Fibroblast of the aortic adventitia (primary cell): ENCODE results near the gene PARD3B. TPM values are rescaled to one million over a fixed set of nuclear protein-coding genes. Genes with fewer than 3 reads are reported as not detected.

Experiments
- DNase-seq: peaks from one replicate; pipeline ENCODE4 v3.0.0-alpha.2; 2010; ENCODE audit warnings: low read depth
- H3K4me3 ChIP-seq: 2 replicates; pipeline ENCODE4 v1.5.1; 2011; ENCODE audit warnings: low read depth, mild to moderate bottlenecking, control low read depth, low read length, moderate library complexity
- total RNA-seq: library from RNA; depleted of rRNA; stranded (reverse); fragments of >200 nt; gene quantifications from 2 replicates; pipeline ENCODE4 v1.2.3, GENCODE V29; 2012; ENCODE audit warnings: low replicate concordance
- TF ChIP-seq, protein P1 (sequence below): IDR thresholded peaks from 2 replicates; pipeline ENCODE4 v1.5.1; 2011; ENCODE audit warnings: mild to moderate bottlenecking, low read length, control low read depth, inconsistent platforms; ENCODE audit not compliant: insufficient read depth

Gene PARD3B
- total RNA-seq, 1 donor, result 15.9 TPM

DNA sequence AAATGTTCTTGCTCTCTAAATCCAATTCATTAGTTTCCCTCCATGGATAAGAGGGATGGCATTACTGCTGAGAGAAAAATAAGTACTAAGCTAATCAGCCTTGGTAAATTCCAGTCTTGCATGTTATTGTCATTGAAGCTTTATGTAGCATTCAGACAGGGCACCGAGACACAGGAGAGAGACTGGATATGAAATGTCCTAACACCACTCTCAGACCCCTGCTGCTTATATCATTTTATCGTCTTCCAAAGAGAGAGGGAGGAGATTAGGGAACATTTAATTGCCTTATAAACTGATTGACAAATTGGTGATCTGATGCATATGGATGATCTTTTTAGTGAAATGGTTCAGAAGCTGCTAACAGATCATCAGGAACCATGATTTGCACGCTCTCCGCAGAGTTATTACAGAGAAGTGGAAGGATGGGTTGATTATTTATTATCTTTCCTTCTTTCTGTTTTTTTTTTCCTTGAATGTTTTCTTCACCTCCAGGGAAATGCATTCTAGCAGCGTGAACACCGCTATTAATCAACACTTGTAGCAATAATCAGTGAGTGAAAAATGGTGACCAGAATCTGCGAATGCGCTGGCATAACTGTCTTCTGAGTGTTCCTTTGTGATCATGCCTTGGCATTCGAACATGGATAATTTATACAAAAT lies 986.3 kb downstream of the PARD3B start:
- no peak for DNase-seq
- no peak overlapping the region for H3K4me3 ChIP-seq
- TF ChIP-seq, protein P1, sequence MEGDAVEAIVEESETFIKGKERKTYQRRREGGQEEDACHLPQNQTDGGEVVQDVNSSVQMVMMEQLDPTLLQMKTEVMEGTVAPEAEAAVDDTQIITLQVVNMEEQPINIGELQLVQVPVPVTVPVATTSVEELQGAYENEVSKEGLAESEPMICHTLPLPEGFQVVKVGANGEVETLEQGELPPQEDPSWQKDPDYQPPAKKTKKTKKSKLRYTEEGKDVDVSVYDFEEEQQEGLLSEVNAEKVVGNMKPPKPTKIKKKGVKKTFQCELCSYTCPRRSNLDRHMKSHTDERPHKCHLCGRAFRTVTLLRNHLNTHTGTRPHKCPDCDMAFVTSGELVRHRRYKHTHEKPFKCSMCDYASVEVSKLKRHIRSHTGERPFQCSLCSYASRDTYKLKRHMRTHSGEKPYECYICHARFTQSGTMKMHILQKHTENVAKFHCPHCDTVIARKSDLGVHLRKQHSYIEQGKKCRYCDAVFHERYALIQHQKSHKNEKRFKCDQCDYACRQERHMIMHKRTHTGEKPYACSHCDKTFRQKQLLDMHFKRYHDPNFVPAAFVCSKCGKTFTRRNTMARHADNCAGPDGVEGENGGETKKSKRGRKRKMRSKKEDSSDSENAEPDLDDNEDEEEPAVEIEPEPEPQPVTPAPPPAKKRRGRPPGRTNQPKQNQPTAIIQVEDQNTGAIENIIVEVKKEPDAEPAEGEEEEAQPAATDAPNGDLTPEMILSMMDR, result no peak

DNA sequence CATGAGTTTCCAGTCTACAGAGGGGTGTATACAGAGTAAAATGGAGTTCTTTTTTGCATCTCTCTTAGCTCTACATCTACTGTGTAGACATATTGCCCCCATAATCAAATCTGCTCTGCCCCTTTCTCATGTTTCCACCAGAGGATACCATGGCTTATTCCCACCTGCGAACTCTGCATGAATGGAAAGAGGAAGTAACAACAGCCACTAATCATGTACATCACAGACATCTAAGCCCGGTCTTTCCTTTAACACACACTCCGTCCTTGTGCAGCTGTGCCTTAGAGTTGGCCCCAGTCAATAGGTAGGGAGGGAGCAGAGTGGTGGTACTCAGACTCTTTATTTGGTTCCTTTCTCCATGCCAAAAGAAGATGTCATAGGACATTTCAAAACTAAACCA lies 989.7 kb downstream of the PARD3B start:
- no peak overlapping the region for H3K4me3 ChIP-seq
- TF ChIP-seq, protein P1, result no peak
- DNase-seq, result no peak

DNA sequence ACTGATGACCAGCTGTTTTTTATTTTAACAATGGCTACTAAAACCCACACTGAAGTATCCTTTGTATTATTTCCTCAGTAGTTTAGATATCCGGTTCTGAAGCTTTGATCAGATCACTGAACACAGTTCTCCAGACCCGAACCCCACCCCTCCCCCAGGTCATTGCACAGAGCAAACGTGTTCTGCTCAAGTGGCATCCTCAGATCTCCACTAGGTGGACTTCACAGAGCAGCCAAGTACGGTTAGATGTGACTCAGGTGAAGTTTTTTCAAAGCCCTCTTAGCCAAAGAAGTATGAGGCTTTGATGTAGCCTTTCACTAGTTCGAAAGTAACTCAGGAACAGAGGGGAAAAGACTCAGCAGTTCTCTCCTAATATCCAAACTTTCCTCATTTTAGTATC lies 994.3 kb downstream of the PARD3B start:
- no peak for DNase-seq
- TF ChIP-seq, protein P1, result no peak
- no peak overlapping the region for H3K4me3 ChIP-seq

DNA sequence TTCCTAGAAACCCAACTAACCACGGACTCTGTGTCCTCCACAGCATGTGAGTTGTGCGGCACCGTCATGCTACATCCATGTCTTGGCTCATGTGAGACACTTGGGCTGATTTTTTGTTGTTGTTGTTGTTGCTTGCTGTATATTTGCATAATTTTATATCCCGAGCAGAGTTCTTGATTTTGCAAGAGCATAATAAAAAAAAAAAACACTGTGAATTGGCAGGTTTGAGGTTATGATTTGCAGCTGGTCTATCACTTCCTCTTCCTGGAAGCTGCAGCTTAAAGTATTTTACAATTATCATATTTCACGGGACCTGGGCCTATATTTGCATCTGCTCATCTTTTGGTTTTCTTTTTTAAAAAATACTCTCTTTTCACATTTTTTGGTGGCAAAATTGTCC lies 994.8 kb downstream of the PARD3B start:
- no peak for DNase-seq
- no peak overlapping the region for H3K4me3 ChIP-seq
- TF ChIP-seq, protein P1, result no peak

DNA sequence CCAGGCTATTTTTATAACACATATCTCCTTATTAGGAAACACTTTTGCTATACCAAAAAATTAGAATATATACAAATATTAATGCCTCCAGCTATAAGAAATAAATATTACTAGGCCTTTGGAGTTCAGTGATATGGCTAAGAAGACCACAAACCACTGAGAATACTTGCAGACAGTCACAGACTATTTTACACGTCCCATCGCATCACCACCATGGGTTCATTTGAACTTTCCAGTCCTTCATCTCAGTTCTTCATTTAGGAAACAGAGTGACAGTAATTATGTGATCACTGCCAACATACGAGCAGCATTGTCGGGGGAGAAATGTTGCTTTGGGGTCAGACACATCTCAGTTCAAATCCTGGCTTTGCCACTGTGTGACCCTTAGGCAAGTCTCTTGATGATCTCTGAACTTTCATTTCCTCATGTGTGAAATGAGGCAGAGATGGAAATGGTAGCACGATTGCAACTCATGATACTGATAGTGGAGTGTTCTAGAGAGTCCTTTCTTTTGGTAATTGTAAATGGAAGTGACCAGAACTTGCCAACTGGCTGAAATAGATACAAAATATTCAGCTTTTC lies 998.1 kb downstream of the PARD3B start:
- DNase-seq, result no peak
- TF ChIP-seq, protein P1, result no peak
- no peak overlapping the region for H3K4me3 ChIP-seq

DNA sequence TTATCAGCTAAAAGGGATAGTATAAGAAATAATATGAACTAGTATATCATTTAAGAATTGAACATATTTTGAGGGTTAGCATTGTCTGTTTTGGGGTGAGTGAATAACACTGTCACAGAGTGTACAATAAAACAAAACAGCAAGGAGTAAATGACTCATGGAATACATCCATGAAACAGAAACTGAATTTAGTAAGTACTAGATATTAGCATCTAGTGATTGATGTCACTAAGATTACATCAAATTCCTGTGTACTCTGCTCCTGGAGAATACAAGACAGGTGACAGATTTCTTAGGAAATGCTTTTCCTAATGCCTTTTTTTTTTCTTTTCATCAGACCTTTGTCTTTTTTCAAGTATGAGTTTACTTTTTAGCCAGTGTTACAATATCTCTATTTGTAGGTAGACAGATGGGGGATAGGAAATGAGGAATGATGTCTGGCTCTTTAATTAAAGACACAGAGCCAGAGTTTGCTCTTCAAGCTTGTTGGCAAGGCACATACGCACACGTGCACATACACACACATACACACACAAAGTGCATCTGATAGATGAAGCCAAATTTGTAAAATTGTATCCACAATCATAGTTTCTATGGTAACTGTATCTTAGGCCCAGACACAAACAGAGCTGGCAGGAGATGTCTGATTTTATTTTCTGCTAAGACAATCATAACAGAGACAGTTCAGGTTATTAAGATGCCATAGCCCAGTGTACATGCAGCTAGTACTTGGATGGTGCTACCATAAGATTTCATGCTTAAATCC lies 998.8 kb downstream of the PARD3B start:
- no peak overlapping the region for H3K4me3 ChIP-seq
- no peak for DNase-seq
- TF ChIP-seq, protein P1, result no peak
